Measurements from ENCODE around the gene KREMEN2. TPM values are rescaled to one million over a fixed set of nuclear protein-coding genes. Genes with fewer than 3 reads are reported as not detected.

The KREMEN2 gene
- total RNA-seq, 1 donor, result not detected

DNA sequence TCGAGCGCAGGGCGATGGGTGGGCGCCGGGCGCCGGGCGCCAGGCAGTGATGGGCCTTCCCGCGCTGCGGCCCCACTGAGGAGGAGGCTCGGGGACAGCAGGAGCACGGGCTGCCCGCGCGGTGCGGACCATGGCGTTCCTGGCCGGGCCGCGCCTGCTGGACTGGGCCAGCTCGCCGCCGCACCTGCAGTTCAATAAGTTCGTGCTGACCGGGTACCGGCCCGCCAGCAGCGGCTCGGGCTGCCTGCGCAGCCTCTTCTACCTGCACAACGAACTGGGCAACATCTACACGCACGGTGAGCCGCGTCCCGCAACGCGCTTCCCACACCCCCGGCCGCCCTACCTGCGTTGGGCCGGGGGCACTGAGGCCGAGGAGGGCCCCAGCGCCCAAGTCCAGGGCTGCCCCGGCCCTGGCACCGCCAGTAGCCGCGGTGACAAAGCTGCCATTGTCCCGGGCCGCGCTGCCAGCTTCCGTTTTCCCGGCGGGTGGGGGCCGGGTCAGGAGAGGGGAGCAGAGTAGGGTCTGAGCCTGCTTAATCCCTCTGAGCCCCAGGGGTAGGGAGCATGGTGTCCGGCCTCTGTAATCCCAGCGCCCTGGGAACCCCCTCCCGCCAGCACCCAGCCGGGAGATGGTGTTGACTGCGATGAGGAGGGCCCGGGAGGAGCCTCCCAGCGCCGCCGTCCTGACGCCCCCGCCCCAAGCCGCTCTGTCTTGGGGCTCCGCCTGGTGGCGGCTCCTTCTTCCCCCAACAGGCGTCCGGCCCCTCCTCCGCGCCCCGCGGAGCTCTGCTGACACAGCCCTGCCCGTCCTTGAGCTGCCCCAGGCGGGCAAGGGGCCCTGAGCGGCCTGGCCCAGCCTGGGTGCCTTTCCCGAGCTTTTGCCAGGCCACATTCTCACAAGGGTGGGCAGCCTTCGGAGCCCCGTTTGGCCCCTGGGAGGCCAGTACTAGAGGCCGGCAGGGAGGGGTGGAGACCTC lies 5.8 kb downstream of the KREMEN2 start:
- TF ChIP-seq, protein P1, sequence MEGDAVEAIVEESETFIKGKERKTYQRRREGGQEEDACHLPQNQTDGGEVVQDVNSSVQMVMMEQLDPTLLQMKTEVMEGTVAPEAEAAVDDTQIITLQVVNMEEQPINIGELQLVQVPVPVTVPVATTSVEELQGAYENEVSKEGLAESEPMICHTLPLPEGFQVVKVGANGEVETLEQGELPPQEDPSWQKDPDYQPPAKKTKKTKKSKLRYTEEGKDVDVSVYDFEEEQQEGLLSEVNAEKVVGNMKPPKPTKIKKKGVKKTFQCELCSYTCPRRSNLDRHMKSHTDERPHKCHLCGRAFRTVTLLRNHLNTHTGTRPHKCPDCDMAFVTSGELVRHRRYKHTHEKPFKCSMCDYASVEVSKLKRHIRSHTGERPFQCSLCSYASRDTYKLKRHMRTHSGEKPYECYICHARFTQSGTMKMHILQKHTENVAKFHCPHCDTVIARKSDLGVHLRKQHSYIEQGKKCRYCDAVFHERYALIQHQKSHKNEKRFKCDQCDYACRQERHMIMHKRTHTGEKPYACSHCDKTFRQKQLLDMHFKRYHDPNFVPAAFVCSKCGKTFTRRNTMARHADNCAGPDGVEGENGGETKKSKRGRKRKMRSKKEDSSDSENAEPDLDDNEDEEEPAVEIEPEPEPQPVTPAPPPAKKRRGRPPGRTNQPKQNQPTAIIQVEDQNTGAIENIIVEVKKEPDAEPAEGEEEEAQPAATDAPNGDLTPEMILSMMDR (IDR thresholded peaks at IDR 0.05; ENCODE audit: insufficient read depth, low read length), result peak; percentile 37
- peak overlapping the region; percentile 69 for H3K4me3 ChIP-seq (ENCODE audit: low read depth, low read length)
- peak; percentile 16 for DNase-seq (ENCODE audit: low read depth)

DNA sequence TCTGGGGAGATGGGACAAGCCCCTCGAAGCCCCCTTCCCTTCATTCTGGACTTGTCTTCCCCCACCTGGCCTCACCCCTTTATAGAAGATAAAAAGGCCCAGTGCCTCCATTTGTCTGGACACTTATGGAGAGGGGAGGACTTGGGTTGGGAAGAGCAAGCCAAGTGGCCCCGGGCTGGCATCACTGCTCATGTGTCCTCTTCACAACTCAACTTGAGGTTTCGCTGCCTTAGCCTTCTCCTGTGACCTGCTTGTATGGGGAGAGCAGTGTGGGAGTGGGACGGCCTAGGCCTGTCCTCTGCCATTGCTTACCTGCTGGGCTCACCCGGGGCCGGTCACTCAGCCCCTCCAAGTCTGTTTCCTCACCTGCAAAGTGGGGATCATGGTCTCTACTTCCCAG lies 6.5 kb downstream of the KREMEN2 start:
- no peak for DNase-seq (ENCODE audit: low read depth)
- TF ChIP-seq, protein P1 (IDR thresholded peaks at IDR 0.05; ENCODE audit: insufficient read depth, low read length), result no peak
- peak overlapping the region; percentile 69 for H3K4me3 ChIP-seq (ENCODE audit: low read depth, low read length)

DNA sequence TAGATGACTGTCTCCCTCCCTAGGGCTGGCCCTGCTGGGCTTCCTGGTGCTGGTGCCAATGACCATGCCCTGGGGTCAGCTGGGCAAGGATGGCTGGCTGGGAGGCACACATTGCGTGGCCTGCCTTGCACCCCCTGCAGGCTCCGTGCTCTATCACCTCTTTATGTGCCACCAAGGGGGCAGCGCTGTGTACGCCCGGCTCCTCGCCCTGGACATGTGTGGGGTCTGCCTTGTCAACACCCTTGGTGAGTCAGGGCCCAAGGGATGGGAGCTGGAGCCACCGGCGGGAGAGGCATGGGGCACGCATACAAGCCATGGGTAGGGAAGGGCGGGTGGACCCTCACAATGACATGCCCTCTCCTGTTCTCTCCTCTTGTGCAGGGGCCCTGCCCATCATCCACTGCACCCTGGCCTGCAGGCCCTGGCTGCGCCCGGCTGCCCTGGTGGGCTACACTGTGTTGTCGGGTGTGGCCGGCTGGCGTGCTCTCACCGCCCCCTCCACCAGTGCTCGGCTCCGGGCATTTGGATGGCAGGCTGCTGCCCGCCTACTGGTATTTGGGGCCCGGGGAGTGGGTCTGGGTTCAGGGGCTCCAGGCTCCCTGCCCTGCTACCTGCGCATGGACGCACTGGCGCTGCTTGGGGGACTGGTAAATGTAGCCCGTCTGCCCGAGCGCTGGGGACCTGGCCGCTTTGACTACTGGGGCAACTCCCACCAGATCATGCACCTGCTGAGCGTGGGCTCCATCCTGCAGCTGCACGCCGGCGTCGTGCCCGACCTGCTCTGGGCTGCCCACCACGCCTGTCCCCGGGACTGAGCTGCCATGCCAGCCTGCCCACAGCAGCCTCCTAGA lies 7.3 kb downstream of the KREMEN2 start:
- no peak for DNase-seq (ENCODE audit: low read depth)
- TF ChIP-seq, protein P1 (IDR thresholded peaks at IDR 0.05; ENCODE audit: insufficient read depth, low read length), result no peak
- no peak overlapping the region for H3K4me3 ChIP-seq (ENCODE audit: low read depth, low read length)

DNA sequence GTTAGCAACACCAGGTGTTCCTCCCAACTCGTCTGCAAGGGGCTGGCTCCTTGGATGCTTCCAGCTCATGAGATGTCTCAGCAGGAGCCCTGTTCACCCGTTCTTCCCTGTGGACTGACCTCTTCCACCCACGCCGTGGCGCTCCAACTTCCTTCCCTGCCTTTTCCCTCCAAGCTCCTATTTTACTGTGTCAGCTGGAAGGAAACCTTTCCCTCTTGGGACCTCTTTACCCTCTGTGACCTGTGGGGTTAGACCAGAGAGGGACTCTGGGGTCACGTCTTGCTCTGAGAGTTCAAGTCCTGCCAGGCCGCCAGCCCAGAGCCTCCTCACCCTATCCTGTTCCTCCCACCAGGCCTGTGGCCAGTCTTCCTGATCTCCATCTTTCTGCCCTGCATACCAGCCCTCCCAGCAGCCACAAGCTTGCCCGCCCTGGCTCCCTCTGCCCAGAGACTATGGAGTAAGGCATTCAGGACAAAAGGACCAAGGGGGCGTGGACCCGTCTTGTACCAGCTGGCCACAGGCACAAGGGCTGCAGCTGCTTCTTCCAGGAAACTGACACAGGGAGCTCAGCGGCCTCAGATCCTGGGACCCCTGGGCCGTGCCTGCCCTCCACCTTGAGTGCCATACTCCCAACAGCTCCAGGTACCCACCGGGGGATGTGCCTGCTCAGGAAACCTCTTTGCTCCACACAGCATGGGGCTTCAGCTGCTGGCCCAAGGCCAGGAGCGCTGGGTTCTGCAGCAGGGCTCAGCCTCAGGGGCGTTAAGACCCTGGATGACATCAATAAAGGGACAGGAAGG lies 8.1 kb downstream of the KREMEN2 start:
- TF ChIP-seq, protein P1 (IDR thresholded peaks at IDR 0.05; ENCODE audit: insufficient read depth, low read length), result no peak

DNA sequence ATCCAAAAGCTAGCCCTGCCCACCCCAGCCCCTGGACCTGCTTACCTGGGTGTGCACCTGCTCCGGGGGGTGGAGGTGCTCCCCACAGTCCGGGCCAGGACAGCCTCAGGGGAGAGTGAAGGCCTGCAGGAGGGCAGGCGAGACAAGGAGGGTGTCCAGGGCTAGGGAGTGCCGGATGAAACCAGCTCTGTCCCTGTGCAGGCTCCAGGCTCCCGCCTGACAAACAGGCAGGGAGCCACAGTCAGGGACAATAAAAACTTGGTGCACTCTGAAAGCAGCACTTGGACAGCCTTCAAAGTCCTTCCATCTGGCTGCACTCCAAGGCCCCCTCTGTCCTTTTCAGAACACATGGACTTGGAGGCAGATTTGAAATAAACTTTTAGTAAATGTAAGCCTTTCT lies 9.0 kb downstream of the KREMEN2 start:
- TF ChIP-seq, protein P1 (IDR thresholded peaks at IDR 0.05; ENCODE audit: insufficient read depth, low read length), result no peak
- no peak overlapping the region for H3K4me3 ChIP-seq (ENCODE audit: low read depth, low read length)
- no peak for DNase-seq (ENCODE audit: low read depth)

More for the DNA sequence above, 8.1 kb downstream of the KREMEN2 start:
- H3K4me3 ChIP-seq (ENCODE audit: low read depth, low read length), result no peak overlapping the region
- DNase-seq (ENCODE audit: low read depth), result no peak
